ENCODE data around the gene PDIK1L. TPM values are rescaled to one million over a fixed set of nuclear protein-coding genes. Genes with fewer than 3 reads are reported as not detected.

The PDIK1L gene
- total and polyA plus RNA-seq, 9 of the 15 experiments (the other 6 are each of a cell fraction or from before 2014, with no cell fraction given) = 12.8 to 30.2 (median 21.5) TPM

DNA sequence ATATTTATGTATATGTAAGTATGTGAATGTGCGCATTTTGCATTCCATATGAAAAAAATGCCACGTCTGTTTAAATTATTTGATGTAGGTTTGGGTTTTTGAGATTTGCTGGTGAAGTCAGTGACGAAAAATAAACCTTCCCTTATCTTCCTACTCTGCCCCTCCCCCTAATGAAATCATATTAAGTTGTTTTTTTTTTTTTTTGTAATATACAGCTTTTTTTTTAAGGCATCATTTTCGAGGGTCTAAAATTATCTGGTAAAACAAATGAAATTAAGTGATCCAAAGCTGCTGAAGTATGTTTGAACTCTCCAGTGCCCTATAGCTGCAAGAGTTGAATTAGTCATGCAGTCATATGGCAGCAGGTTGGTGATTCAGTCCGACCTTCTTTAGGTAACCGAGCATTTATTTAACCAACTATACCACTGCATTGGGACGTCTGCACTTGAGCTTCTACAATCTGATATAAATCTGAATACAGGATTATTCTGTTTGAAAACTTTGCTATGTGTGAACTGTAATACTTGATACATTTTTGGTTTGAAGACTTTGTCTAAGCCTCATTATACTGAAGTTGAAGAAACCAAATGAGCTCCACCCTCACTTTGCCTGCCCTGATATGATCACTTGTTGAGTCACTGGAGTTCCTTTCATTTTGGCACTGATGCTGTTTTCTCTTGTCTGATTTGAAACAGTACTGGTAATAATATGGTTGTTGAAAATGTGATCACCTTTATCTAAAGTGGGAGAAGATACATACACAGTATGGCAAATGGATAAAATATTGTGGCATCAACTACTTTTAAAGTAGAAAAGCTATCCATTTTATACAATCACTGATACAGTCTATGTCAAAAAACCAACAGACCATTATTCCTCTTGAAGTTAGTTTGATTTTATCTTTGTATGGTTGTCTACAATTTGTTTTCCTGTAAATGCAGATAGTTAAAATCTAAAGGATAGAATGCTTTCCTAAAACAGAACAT, 11.7 kb downstream of the PDIK1L start (continued):
- TF ChIP-seq, protein P1, sequence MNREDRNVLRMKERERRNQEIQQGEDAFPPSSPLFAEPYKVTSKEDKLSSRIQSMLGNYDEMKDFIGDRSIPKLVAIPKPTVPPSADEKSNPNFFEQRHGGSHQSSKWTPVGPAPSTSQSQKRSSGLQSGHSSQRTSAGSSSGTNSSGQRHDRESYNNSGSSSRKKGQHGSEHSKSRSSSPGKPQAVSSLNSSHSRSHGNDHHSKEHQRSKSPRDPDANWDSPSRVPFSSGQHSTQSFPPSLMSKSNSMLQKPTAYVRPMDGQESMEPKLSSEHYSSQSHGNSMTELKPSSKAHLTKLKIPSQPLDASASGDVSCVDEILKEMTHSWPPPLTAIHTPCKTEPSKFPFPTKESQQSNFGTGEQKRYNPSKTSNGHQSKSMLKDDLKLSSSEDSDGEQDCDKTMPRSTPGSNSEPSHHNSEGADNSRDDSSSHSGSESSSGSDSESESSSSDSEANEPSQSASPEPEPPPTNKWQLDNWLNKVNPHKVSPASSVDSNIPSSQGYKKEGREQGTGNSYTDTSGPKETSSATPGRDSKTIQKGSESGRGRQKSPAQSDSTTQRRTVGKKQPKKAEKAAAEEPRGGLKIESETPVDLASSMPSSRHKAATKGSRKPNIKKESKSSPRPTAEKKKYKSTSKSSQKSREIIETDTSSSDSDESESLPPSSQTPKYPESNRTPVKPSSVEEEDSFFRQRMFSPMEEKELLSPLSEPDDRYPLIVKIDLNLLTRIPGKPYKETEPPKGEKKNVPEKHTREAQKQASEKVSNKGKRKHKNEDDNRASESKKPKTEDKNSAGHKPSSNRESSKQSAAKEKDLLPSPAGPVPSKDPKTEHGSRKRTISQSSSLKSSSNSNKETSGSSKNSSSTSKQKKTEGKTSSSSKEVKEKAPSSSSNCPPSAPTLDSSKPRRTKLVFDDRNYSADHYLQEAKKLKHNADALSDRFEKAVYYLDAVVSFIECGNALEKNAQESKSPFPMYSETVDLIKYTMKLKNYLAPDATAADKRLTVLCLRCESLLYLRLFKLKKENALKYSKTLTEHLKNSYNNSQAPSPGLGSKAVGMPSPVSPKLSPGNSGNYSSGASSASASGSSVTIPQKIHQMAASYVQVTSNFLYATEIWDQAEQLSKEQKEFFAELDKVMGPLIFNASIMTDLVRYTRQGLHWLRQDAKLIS (CRISPR knock-in tag; IDR thresholded peaks at IDR 0.05) = 0 out of 2 replicates have a peak, but pooled peaks have one; percentile 70
- peak; percentile 75 for TF ChIP-seq EP300 (IDR thresholded peaks at IDR 0.05; ENCODE audit: low read length)
- TF ChIP-seq ZNF239 (CRISPR knock-in tag; IDR thresholded peaks at IDR 0.05) = peak; percentile 40; the same call in 1 of the 2 replicates
- no peak for TF ChIP-seq NFIX (CRISPR knock-in tag; IDR thresholded peaks at IDR 0.05; ENCODE audit: low read depth)
- TF ChIP-seq CREBBP (IDR thresholded peaks at IDR 0.05; ENCODE audit: low read depth, low read length) = no peak
- no peak for TF ChIP-seq ZNF263 (CRISPR knock-in tag; IDR thresholded peaks at IDR 0.05; ENCODE audit: borderline replicate concordance)
- TF ChIP-seq, protein P2, sequence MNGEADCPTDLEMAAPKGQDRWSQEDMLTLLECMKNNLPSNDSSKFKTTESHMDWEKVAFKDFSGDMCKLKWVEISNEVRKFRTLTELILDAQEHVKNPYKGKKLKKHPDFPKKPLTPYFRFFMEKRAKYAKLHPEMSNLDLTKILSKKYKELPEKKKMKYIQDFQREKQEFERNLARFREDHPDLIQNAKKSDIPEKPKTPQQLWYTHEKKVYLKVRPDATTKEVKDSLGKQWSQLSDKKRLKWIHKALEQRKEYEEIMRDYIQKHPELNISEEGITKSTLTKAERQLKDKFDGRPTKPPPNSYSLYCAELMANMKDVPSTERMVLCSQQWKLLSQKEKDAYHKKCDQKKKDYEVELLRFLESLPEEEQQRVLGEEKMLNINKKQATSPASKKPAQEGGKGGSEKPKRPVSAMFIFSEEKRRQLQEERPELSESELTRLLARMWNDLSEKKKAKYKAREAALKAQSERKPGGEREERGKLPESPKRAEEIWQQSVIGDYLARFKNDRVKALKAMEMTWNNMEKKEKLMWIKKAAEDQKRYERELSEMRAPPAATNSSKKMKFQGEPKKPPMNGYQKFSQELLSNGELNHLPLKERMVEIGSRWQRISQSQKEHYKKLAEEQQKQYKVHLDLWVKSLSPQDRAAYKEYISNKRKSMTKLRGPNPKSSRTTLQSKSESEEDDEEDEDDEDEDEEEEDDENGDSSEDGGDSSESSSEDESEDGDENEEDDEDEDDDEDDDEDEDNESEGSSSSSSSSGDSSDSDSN (IDR thresholded peaks at IDR 0.05; ENCODE audit: borderline replicate concordance in 1 of 2, low read depth in 2 of 2, low read length in 2 of 2) = no peak
- no peak for TF ChIP-seq ZNF436 (CRISPR knock-in tag; IDR thresholded peaks at IDR 0.05)
- TF ChIP-seq MEF2D (tag; conservative IDR thresholded peaks at IDR 0.05; ENCODE audit: low read depth) = no peak
- TF ChIP-seq ZNF785 (CRISPR knock-in tag; IDR thresholded peaks at IDR 0.05) = no peak
- peak; percentile 6; the same call in 1 of the 2 replicates for TF ChIP-seq ZNF23 (CRISPR knock-in tag; IDR thresholded peaks at IDR 0.05)
- no peak for TF ChIP-seq RBM17 (IDR thresholded peaks at IDR 0.05; ENCODE audit: borderline replicate concordance, low read depth, low read length)
- TF ChIP-seq, protein P3, sequence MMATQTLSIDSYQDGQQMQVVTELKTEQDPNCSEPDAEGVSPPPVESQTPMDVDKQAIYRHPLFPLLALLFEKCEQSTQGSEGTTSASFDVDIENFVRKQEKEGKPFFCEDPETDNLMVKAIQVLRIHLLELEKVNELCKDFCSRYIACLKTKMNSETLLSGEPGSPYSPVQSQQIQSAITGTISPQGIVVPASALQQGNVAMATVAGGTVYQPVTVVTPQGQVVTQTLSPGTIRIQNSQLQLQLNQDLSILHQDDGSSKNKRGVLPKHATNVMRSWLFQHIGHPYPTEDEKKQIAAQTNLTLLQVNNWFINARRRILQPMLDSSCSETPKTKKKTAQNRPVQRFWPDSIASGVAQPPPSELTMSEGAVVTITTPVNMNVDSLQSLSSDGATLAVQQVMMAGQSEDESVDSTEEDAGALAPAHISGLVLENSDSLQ (IDR thresholded peaks at IDR 0.05) = peak; percentile 16
- TF ChIP-seq HOXB6 (CRISPR knock-in tag; IDR thresholded peaks at IDR 0.05; ENCODE audit: borderline replicate concordance) = no peak
- TF ChIP-seq POLR2AphosphoS5 (IDR thresholded peaks at IDR 0.05; ENCODE audit: control insufficient read depth, insufficient read depth, low read depth, low read length) = peak; percentile 31; the same call in 1 of the 2 replicates
